ENCODE data around the gene URB2. TPM values are rescaled to one million over a fixed set of nuclear protein-coding genes. Genes with fewer than 3 reads are reported as not detected.

The URB2 gene
- total RNA-seq, 2 experiments from 2014 or later = 36.7 to 36.9 TPM

Other genes starting within 250 kb of the URB2 start
- not detected for gene ACTA1, start 192.2 kb upstream of the URB2 start, total RNA-seq
- 10 to 100 TPM; 58.8 to 62.4 TPM for gene NUP133, start 117.9 kb upstream of the URB2 start, total RNA-seq
- gene ABCB10, start 67.5 kb upstream of the URB2 start, total RNA-seq = 10 to 100 TPM; 42.3 to 46.9 TPM
- gene TAF5L, start 125 bp upstream of the URB2 start, total RNA-seq = 10 to 100 TPM; 29.5 to 31.1 TPM

Data from activated CD8-positive, alpha-beta memory T cell treated with anti-CD3 and anti-CD28 coated beads for 36 hours (primary cell).